Right atrium auricular region (tissue), 2 donors: ENCODE measurements around the gene ZBTB20. TPM values are rescaled to one million over a fixed set of nuclear protein-coding genes. Genes with fewer than 3 reads are reported as not detected.
"Not testable (repeated sequence)": the region's sequence is repeated elsewhere in the genome, so short reads cannot be mapped to it uniquely, and the experiment has no call there.

Experiments used
- DNase-seq: peaks from one replicate; pipeline ENCODE4 v3.0.0-alpha.2; 2019; ENCODE audit warnings: low spot score
- H3K27ac ChIP-seq, 2 donors: fragments of 200-600 bp; sonication (generic); 1 replicate in 1 of 2; 2 replicates in 1 of 2; pipeline ENCODE4 v1.5.1; 2016 to 2019
- H3K27me3 ChIP-seq, 2 donors: fragments of 200-600 bp; sonication (generic); one replicate each; pipeline versions ENCODE4 v1.5.1 to v1.6.0; 2017 to 2019
- H3K36me3 ChIP-seq: fragments of 200-600 bp; sonication (generic); one replicate; pipeline ENCODE4 v1.5.1; 2016
- H3K4me1 ChIP-seq, 2 donors: fragments of 200-600 bp; sonication (generic); one replicate each; pipeline versions ENCODE4 v1.5.1 to v1.6.0; 2017 to 2019
- H3K4me3 ChIP-seq, 2 donors: fragments of 200-600 bp; sonication (generic); 1 replicate in 1 of 2; 2 replicates in 1 of 2; pipeline ENCODE4 v1.5.1; 2017 to 2019; ENCODE audit warnings: mild to moderate bottlenecking in 1 of 2, moderate library complexity in 1 of 2
- H3K9me3 ChIP-seq, 2 donors: fragments of 200-600 bp; sonication (generic); one replicate each; pipeline ENCODE4 v1.5.1; 2019
- total RNA-seq, 2 donors: library from RNA; depleted of rRNA; stranded (reverse); fragments of >200 nt; gene quantifications; one replicate each; pipeline ENCODE4 v1.1.0, GENCODE V29; 2016
- TF ChIP-seq, protein P1 (sequence below), 2 donors: fragments of 200-600 bp; sonication (generic); IDR thresholded peaks; one replicate each; pipeline ENCODE4 v1.5.1; 2019; ENCODE audit warnings: antibody characterized with exemption in 2 of 2

The ZBTB20 gene
- total RNA-seq, 2 donors from 2014 or later: 84.6 to 90.8 TPM

DNA sequence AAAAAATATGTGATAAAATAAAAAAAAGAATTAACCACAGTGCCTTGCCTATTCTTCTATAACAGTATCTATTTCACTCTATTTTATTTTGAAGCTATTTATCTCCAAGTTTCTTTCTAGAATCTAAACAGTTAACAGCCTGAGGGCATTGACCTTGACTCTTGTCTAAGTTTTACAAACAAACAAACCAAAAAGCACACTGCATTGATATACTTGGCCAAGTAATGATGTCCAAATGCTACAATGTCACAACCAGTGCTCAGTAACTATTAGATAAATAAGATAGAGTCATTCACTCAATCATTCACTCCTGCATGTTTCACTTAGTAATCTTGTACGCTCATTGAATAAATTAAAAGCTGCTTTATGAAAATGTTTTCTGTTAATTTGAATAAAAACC, 466.8 kb downstream of the ZBTB20 start:
- DNase-seq: no peak
- Histone ChIP-seq H3K4me3 (no peak overlapping the region), H3K27ac (no peak overlapping the region), H3K27me3 (no peaks in the 10 kb centered on the region), H3K36me3 (no peaks in the 10 kb centered on the region), H3K9me3 (no peaks in the 10 kb centered on the region), H3K4me1 (no peaks in the 10 kb centered on the region)
- TF ChIP-seq, protein P1, sequence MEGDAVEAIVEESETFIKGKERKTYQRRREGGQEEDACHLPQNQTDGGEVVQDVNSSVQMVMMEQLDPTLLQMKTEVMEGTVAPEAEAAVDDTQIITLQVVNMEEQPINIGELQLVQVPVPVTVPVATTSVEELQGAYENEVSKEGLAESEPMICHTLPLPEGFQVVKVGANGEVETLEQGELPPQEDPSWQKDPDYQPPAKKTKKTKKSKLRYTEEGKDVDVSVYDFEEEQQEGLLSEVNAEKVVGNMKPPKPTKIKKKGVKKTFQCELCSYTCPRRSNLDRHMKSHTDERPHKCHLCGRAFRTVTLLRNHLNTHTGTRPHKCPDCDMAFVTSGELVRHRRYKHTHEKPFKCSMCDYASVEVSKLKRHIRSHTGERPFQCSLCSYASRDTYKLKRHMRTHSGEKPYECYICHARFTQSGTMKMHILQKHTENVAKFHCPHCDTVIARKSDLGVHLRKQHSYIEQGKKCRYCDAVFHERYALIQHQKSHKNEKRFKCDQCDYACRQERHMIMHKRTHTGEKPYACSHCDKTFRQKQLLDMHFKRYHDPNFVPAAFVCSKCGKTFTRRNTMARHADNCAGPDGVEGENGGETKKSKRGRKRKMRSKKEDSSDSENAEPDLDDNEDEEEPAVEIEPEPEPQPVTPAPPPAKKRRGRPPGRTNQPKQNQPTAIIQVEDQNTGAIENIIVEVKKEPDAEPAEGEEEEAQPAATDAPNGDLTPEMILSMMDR (IDR thresholded peaks at IDR 0.05): no peak

DNA sequence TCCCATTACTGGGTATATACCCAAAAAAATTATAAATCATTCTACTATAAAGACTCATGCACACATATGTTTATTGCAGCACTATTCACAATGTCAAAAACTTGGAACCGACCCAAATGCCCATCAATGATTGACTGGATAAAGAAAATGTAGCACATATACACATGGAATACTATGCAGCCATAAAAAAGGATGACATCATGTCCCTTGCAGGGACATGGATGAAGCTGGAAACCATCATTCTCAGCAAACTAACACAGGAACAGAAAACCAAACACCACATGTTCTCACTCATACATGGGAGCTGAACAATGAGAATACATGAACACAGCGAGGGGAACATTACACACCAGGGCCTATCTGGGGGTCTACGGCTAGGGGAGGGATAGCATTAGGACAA, 467.3 kb downstream of the ZBTB20 start:
- not testable (repeated sequence) for H3K4me1 ChIP-seq

DNA sequence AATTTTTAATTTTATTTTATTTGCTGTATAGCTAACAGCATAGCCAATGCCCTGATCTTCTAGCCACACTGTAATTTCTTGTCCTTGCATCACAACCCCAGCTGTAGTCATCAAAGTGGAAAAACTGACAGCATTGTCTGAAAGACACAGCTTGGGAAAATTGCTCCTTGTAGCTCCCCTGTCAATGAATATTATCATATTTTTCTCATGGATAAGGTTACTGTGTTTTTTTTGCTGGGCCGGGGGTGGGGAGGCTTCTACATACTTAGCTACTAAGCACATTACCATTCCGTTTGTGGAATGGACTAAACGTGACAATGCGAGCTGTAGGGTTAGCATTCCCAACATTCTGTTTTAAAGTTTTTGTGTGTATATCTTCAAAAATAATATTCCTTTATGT, 472.0 kb downstream of the ZBTB20 start:
- no peaks in the 10 kb centered on the region for H3K9me3 ChIP-seq
- no peak for DNase-seq
- TF ChIP-seq, protein P1 (IDR thresholded peaks at IDR 0.05): no peak
- H3K4me1 ChIP-seq: no peaks in the 10 kb centered on the region
- H3K27ac ChIP-seq: no peak overlapping the region
- H3K27me3 ChIP-seq: no peaks in the 10 kb centered on the region
- no peak overlapping the region for H3K4me3 ChIP-seq
- no peaks in the 10 kb centered on the region for H3K36me3 ChIP-seq

More for the DNA sequence above, 467.3 kb downstream of the ZBTB20 start:
- H3K27ac ChIP-seq, DNase-seq, H3K9me3 ChIP-seq, H3K27me3 ChIP-seq, H3K4me3 ChIP-seq, H3K36me3 ChIP-seq: not testable (repeated sequence)

DNA sequence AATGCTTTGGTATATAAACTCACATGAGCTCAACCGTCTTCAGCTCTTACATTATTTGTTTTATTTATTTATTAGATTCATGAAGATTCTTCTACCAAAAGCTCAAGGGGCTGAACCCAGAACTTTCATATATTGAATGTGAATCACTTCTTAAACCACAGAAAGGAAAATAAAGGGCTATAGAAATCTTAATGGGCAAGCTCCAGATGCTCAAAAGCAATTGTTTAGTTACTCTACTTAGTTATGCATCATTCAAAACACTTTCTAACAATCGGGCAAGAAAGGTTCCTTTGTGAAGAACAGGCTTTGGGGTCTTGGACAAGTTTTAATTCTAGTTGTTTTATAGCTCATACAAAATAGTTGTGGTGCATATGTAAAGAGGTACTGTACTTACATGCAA, 473.1 kb downstream of the ZBTB20 start:
- Histone ChIP-seq H3K4me1 (no peaks in the 10 kb centered on the region), H3K9me3 (no peaks in the 10 kb centered on the region), H3K27ac (no peak overlapping the region), H3K36me3 (no peaks in the 10 kb centered on the region), H3K27me3 (no peaks in the 10 kb centered on the region), H3K4me3 (no peak overlapping the region)
- TF ChIP-seq, protein P1 (IDR thresholded peaks at IDR 0.05): no peak
- no peak for DNase-seq

DNA sequence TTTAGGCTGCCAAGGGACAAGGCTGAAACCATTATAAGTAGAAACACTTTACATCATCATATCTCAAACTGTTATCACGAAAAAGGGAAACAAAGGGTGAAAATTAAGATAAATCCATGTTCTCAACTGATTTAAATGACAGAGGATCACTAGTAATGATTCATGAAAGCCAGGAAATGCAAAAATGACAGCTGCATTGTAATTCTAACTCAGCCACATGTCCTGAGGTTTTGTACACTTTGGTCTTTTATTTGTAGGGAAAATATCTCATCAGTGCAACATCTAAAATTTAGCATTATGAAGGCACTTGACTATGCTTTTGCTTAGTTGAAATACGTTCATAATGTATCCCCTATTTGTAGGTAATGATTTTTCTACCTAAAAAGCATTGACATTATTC, 473.6 kb downstream of the ZBTB20 start:
- TF ChIP-seq, protein P1 (IDR thresholded peaks at IDR 0.05): no peak
- Histone ChIP-seq H3K36me3 (no peaks in the 10 kb centered on the region), H3K4me3 (no peak overlapping the region), H3K27ac (no peak overlapping the region), H3K9me3 (no peaks in the 10 kb centered on the region), H3K27me3 (no peaks in the 10 kb centered on the region), H3K4me1 (no peaks in the 10 kb centered on the region)
- DNase-seq: no peak

DNA sequence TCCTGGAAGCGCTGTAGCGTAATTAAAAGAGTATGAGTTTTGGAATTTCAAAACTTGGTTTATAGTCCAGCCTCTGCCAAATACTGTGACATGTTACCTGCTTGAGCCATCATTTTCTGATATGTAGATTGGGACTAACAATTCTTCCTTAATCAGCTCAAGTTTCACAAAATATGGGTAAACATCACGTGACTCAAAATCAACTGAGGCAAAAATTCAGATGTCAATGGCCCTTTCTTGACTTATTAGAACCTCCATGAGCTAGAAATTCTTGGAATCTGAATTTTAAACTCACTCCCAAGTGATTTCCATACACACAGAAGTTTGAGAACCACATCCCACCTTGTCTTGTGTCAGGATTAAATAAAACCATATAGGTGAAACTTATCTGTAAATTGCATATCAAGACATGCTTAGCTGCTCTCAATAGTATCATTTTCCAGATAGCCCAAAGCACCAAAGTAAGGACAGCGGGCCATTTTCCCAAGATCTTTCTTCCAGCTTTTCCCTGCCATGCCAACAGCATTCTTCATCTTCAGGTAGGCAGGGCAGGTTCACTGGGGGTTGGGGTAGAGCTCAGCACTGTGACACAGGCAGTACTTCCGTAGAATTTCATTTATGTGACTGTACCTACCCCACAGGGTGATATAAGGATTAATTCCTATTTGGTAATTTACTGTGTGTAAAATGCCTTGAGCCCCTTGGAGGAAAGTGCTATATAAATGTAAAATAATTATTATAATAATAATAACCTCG, 474.2 kb downstream of the ZBTB20 start:
- H3K27ac ChIP-seq: no peak overlapping the region
- H3K4me1 ChIP-seq: no peaks in the 10 kb centered on the region
- H3K4me3 ChIP-seq: no peak overlapping the region
- TF ChIP-seq, protein P1 (IDR thresholded peaks at IDR 0.05): no peak
- no peak for DNase-seq
- H3K9me3 ChIP-seq: no peaks in the 10 kb centered on the region
- H3K36me3 ChIP-seq: no peaks in the 10 kb centered on the region
- no peaks in the 10 kb centered on the region for H3K27me3 ChIP-seq
